Neuronal stem cell (in vitro differentiated cells): ENCODE data around the gene STAT1.

Experiments used
- DNase-seq: peaks from one replicate; pipeline ENCODE4 v3.0.0-alpha.2; 2013; ENCODE audit warnings: low spot score
- H2AFZ ChIP-seq: one replicate; pipeline ENCODE4 v1.6.1; 2013; ENCODE audit warnings: mild to moderate bottlenecking, low read length, inconsistent platforms
- H2AK5ac ChIP-seq: 2 replicates; pipeline ENCODE4 v1.6.1; 2013; ENCODE audit warnings: low read depth, mild to moderate bottlenecking, inconsistent platforms, low read length, moderate library complexity, mixed read lengths
- H2BK120ac ChIP-seq: 2 replicates; pipeline ENCODE4 v1.6.1; 2013; ENCODE audit warnings: low read depth, mild to moderate bottlenecking, inconsistent platforms, low read length, moderate library complexity, mixed read lengths
- H2BK12ac ChIP-seq: one replicate; pipeline ENCODE4 v1.6.1; 2013; ENCODE audit warnings: low read length, inconsistent platforms
- H2BK15ac ChIP-seq: 2 replicates; pipeline ENCODE4 v1.6.1; 2013; ENCODE audit warnings: mild to moderate bottlenecking, low read length, inconsistent platforms, mixed read lengths
- H2BK5ac ChIP-seq: one replicate; pipeline ENCODE4 v1.6.1; 2013; ENCODE audit warnings: inconsistent platforms, mild to moderate bottlenecking, low read length, moderate library complexity
- H3K14ac ChIP-seq: one replicate; pipeline ENCODE4 v1.6.1; 2013; ENCODE audit warnings: low read length, inconsistent platforms
- H3K18ac ChIP-seq: 2 replicates; pipeline ENCODE4 v1.6.1; 2013; ENCODE audit warnings: low read length, inconsistent platforms
- H3K23ac ChIP-seq: 2 replicates; pipeline ENCODE4 v1.6.1; 2013; ENCODE audit warnings: low read depth, mild to moderate bottlenecking, mixed read lengths, low read length, inconsistent platforms; ENCODE audit not compliant: poor library complexity
- H3K27ac ChIP-seq: replicated peaks from 3 replicates; pipeline ENCODE4 v1.5.1; 2013; ENCODE audit warnings: low read length, inconsistent platforms
- H3K27me3 ChIP-seq, 3 experiments: 2 replicates each; pipeline ENCODE4 v1.6.1; 2013; ENCODE audit warnings: low read length in 3 of 3, mild to moderate bottlenecking in 2 of 3, inconsistent platforms in 1 of 3, low read depth in 1 of 3, mixed read lengths in 1 of 3, moderate library complexity in 1 of 3; ENCODE audit not compliant: control insufficient read depth in 3 of 3, insufficient read depth in 3 of 3
- H3K36me3 ChIP-seq, 2 donors: replicated peaks in 1 of 2; 2 replicates each; pipeline ENCODE4 v1.6.1; 2013; ENCODE audit warnings: low read length in 2 of 2; ENCODE audit not compliant: control insufficient read depth in 2 of 2, insufficient read depth in 2 of 2
- H3K4ac ChIP-seq: 2 replicates; pipeline ENCODE4 v1.6.1; 2013; ENCODE audit warnings: inconsistent platforms, mild to moderate bottlenecking, low read length, moderate library complexity
- H3K4me1 ChIP-seq, 2 donors: 1 replicate in 1 of 2; 2 replicates in 1 of 2; pipeline ENCODE4 v1.6.1; 2013; ENCODE audit warnings: low read length in 2 of 2, low read depth in 1 of 2; ENCODE audit not compliant: control insufficient read depth in 2 of 2, insufficient read depth in 1 of 2
- H3K4me2 ChIP-seq: one replicate; pipeline ENCODE4 v1.6.1; 2013; ENCODE audit warnings: mild to moderate bottlenecking, low read length, inconsistent platforms; ENCODE audit not compliant: insufficient read depth, poor library complexity, severe bottlenecking
- H3K4me3 ChIP-seq, 2 donors: 2 replicates each; pipeline ENCODE4 v1.5.1; 2013; ENCODE audit warnings: low read length in 2 of 2, mild to moderate bottlenecking in 2 of 2, inconsistent platforms in 1 of 2, moderate library complexity in 1 of 2
- H3K79me1 ChIP-seq: one replicate; pipeline ENCODE4 v1.6.1; 2013; ENCODE audit warnings: low read depth, mild to moderate bottlenecking, inconsistent platforms, low read length, moderate library complexity
- H3K9ac ChIP-seq: one replicate; pipeline ENCODE4 v1.6.1; 2013; ENCODE audit warnings: mild to moderate bottlenecking, low read depth, low read length, inconsistent platforms; ENCODE audit not compliant: poor library complexity
- H3K9me3 ChIP-seq, 2 donors: replicated peaks in 1 of 2; 2 replicates each; pipeline versions ENCODE3 to v1.6.1; 2013; ENCODE audit warnings: low read length in 2 of 2, mild to moderate bottlenecking in 2 of 2, inconsistent platforms in 1 of 2, low read depth in 1 of 2, mixed read lengths in 1 of 2, moderate library complexity in 1 of 2; ENCODE audit not compliant: control insufficient read depth in 2 of 2, insufficient read depth in 1 of 2
- H4K8ac ChIP-seq: one replicate; pipeline ENCODE4 v1.6.1; 2013; ENCODE audit warnings: low read depth, mild to moderate bottlenecking, inconsistent platforms, low read length, moderate library complexity
- H4K91ac ChIP-seq: one replicate; pipeline ENCODE4 v1.6.1; 2013; ENCODE audit warnings: low read length, low read depth, mild to moderate bottlenecking, inconsistent platforms; ENCODE audit not compliant: poor library complexity
- WGBS, 2 donors: extraction: QIAGEN DNeasy Blood & Tissue Kit; methylation state at CpG; one replicate each; pipeline ENCODE4 v1.1.7; 2013; ENCODE audit warnings: missing lambda C conversion rate in 2 of 2, mixed read lengths in 1 of 2; ENCODE audit not compliant: insufficient read length in 2 of 2, insufficient replicate concordance in 1 of 2; ENCODE audit errors: extremely low coverage in 2 of 2; 5-methylcytosine and 5-hydroxymethylcytosine counted together

STAT1 gene

GRCh38 chr2:190993292-190993643 lies 20.7 kb downstream of the STAT1 start:
- H3K4me1 ChIP-seq, result no peaks in the 10 kb centered on the region
- no peak overlapping the region for H2BK120ac ChIP-seq
- WGBS, 2 donors, result no CpG with 5 or more reads among the region's 6 CpGs
- no peak overlapping the region for H4K8ac ChIP-seq
- no peak overlapping the region for H2AK5ac ChIP-seq
- no peak for DNase-seq
- H3K23ac ChIP-seq, result no peak overlapping the region
- no peak overlapping the region for H2AFZ ChIP-seq
- no peak overlapping the region for H3K4ac ChIP-seq
- no peak overlapping the region for H3K14ac ChIP-seq
- no peak overlapping the region for H2BK5ac ChIP-seq
- H2BK12ac ChIP-seq, result no peak overlapping the region
- H3K9me3 ChIP-seq, result no peaks in the 10 kb centered on the region
- H3K79me1 ChIP-seq, result no peaks in the 10 kb centered on the region
- H3K36me3 ChIP-seq, result peaks cover 31 to 97% of the 10 kb centered on the region in 2 donors
- H3K9ac ChIP-seq, result no peak overlapping the region
- no peak overlapping the region for H3K27ac ChIP-seq
- H2BK15ac ChIP-seq, result no peak overlapping the region
- H3K27me3 ChIP-seq, result no peaks in the 10 kb centered on the region
- H3K18ac ChIP-seq, result no peak overlapping the region
- H3K4me3 ChIP-seq, result no peak overlapping the region
- no peak overlapping the region for H3K4me2 ChIP-seq
- H4K91ac ChIP-seq, result no peak overlapping the region

GRCh38 chr2:190990132-190990531 lies 23.8 kb downstream of the STAT1 start:
- Histone ChIP-seq H2AK5ac (no peak overlapping the region), H3K36me3 (peaks cover 27 to 96% of the 10 kb centered on the region in 2 donors), H3K27ac (no peak overlapping the region), H4K8ac (no peak overlapping the region), H3K14ac (no peak overlapping the region), H3K9me3 (no peaks in the 10 kb centered on the region), H2BK5ac (no peak overlapping the region), H2BK12ac (no peak overlapping the region), H3K18ac (no peak overlapping the region), H3K27me3 (no peaks in the 10 kb centered on the region), H3K9ac (no peak overlapping the region), H3K4me1 (no peaks in the 10 kb centered on the region), H2BK15ac (no peak overlapping the region), H3K79me1 (no peaks in the 10 kb centered on the region), H2AFZ (no peak overlapping the region), H3K4me3 (no peak overlapping the region), H3K4ac (no peak overlapping the region), H3K4me2 (no peak overlapping the region), H4K91ac (no peak overlapping the region), H2BK120ac (no peak overlapping the region), H3K23ac (no peak overlapping the region)
- no CpG with 5 or more reads among the region's 6 CpGs for WGBS, 2 donors
- no peak for DNase-seq

- no peak overlapping the region for H2BK5ac ChIP-seq
- peaks cover 28 to 98% of the 10 kb centered on the region in 2 donors for H3K36me3 ChIP-seq
- H3K9ac ChIP-seq, result no peak overlapping the region
Measured at GRCh38 chr2:190988910-190989309, 25.1 kb downstream of the STAT1 start.

GRCh38 chr2:190987938-190988337 lies 26.0 kb downstream of the STAT1 start:
- H3K27ac ChIP-seq, result no peak overlapping the region
- no peak overlapping the region for H3K9ac ChIP-seq
- H2AK5ac ChIP-seq, result no peak overlapping the region
- no peak overlapping the region for H2BK120ac ChIP-seq
- no peak overlapping the region for H3K23ac ChIP-seq
- no peak for DNase-seq
- WGBS, 2 donors, result no CpG with 5 or more reads among the region's 5 CpGs
- H3K4me1 ChIP-seq, result no peaks in the 10 kb centered on the region
- peaks cover 31 to 98% of the 10 kb centered on the region in 2 donors for H3K36me3 ChIP-seq
- no peaks in the 10 kb centered on the region for H3K79me1 ChIP-seq
- H2BK5ac ChIP-seq, result no peak overlapping the region
- no peaks in the 10 kb centered on the region for H3K27me3 ChIP-seq
- no peak overlapping the region for H3K4me3 ChIP-seq
- no peak overlapping the region for H2BK12ac ChIP-seq
- no peak overlapping the region for H4K8ac ChIP-seq
- H4K91ac ChIP-seq, result no peak overlapping the region
- no peak overlapping the region for H3K18ac ChIP-seq
- H3K9me3 ChIP-seq, result peaks cover 0 to 5% of the 10 kb centered on the region in 2 donors
- H3K4ac ChIP-seq, result no peak overlapping the region
- no peak overlapping the region for H2AFZ ChIP-seq
- no peak overlapping the region for H2BK15ac ChIP-seq
- H3K4me2 ChIP-seq, result no peak overlapping the region
- H3K14ac ChIP-seq, result no peak overlapping the region

More at GRCh38 chr2:190988910-190989309, 25.1 kb downstream of the STAT1 start:
- no CpG with 5 or more reads among the region's 3 CpGs for WGBS, 2 donors
- no peak overlapping the region for H3K4me3 ChIP-seq
- no peak overlapping the region for H3K18ac ChIP-seq
- no peak overlapping the region for H2BK15ac ChIP-seq
- no peak overlapping the region for H2AK5ac ChIP-seq
- no peak overlapping the region for H2BK120ac ChIP-seq
- no peak for DNase-seq
- H2AFZ ChIP-seq, result no peak overlapping the region
- H3K79me1 ChIP-seq, result no peaks in the 10 kb centered on the region
- H3K4me1 ChIP-seq, result no peaks in the 10 kb centered on the region
- H3K27me3 ChIP-seq, result no peaks in the 10 kb centered on the region
- H3K4ac ChIP-seq, result no peak overlapping the region
- H3K27ac ChIP-seq, result no peak overlapping the region
- H3K4me2 ChIP-seq, result no peak overlapping the region
- no peak overlapping the region for H3K23ac ChIP-seq
- no peak overlapping the region for H3K14ac ChIP-seq
- no peak overlapping the region for H4K91ac ChIP-seq
- H2BK12ac ChIP-seq, result no peak overlapping the region
- H3K9me3 ChIP-seq, result no peaks in the 10 kb centered on the region
- H4K8ac ChIP-seq, result no peak overlapping the region
